HG02571 (cell line): ENCODE results near the gene ADRB2.

Source experiments
- ATAC-seq: cut with Tn5 transposase; IDR thresholded peaks from one replicate; pipeline ENCODE4 v1.9.1; 2021; ENCODE audit warnings: mild to moderate bottlenecking, moderate library complexity; ENCODE audit not compliant: unreplicated experiment

The ADRB2 gene

GRCh38 chr5:148830211-148830610 is 3.8 kb downstream of the ADRB2 start:
- ATAC-seq: no peak

GRCh38 chr5:148831590-148832565 is 5.5 kb downstream of the ADRB2 start:
- peak; percentile 89 for ATAC-seq

GRCh38 chr5:148833122-148833521 is 6.7 kb downstream of the ADRB2 start:
- no peak for ATAC-seq

GRCh38 chr5:148833925-148834324 is 7.5 kb downstream of the ADRB2 start:
- ATAC-seq: no peak

- ATAC-seq: peak; percentile 38
These were observed 8.3 kb downstream of the ADRB2 start for GRCh38 chr5:148834689-148835088.

- ATAC-seq: no peak
These were observed 10.2 kb downstream of the ADRB2 start for GRCh38 chr5:148836272-148837250.

- no peak for ATAC-seq
These were observed 11.0 kb downstream of the ADRB2 start for GRCh38 chr5:148837383-148837782.

GRCh38 chr5:148838357-148838756 is 11.9 kb downstream of the ADRB2 start:
- ATAC-seq: no peak

GRCh38 chr5:148839960-148840359 is 13.5 kb downstream of the ADRB2 start:
- ATAC-seq: no peak

- ATAC-seq: no peak
These were observed 14.1 kb downstream of the ADRB2 start for GRCh38 chr5:148840531-148840930.

- ATAC-seq: no peak
These were observed 15.1 kb downstream of the ADRB2 start for GRCh38 chr5:148841519-148841918.

- no peak for ATAC-seq
These were observed 15.8 kb downstream of the ADRB2 start for GRCh38 chr5:148842161-148842560.

GRCh38 chr5:148843510-148844318 is 17.3 kb downstream of the ADRB2 start:
- no peak for ATAC-seq

- no peak for ATAC-seq
These were observed 18.2 kb downstream of the ADRB2 start for GRCh38 chr5:148844433-148845280.

GRCh38 chr5:148846930-148847329 is 20.5 kb downstream of the ADRB2 start:
- ATAC-seq: no peak

- no peak for ATAC-seq
These were observed 21.0 kb downstream of the ADRB2 start for GRCh38 chr5:148847456-148847855.

GRCh38 chr5:148848393-148849031 is 22.1 kb downstream of the ADRB2 start:
- no peak for ATAC-seq

GRCh38 chr5:148849461-148849860 is 23.1 kb downstream of the ADRB2 start:
- no peak for ATAC-seq

GRCh38 chr5:148850836-148851235 is 24.4 kb downstream of the ADRB2 start:
- ATAC-seq: no peak
